ENCODE data around the gene PALD1.
A peak's percentile ranks its signal among the peaks of the same experiment; 100 is the strongest.

Gene PALD1

DNA sequence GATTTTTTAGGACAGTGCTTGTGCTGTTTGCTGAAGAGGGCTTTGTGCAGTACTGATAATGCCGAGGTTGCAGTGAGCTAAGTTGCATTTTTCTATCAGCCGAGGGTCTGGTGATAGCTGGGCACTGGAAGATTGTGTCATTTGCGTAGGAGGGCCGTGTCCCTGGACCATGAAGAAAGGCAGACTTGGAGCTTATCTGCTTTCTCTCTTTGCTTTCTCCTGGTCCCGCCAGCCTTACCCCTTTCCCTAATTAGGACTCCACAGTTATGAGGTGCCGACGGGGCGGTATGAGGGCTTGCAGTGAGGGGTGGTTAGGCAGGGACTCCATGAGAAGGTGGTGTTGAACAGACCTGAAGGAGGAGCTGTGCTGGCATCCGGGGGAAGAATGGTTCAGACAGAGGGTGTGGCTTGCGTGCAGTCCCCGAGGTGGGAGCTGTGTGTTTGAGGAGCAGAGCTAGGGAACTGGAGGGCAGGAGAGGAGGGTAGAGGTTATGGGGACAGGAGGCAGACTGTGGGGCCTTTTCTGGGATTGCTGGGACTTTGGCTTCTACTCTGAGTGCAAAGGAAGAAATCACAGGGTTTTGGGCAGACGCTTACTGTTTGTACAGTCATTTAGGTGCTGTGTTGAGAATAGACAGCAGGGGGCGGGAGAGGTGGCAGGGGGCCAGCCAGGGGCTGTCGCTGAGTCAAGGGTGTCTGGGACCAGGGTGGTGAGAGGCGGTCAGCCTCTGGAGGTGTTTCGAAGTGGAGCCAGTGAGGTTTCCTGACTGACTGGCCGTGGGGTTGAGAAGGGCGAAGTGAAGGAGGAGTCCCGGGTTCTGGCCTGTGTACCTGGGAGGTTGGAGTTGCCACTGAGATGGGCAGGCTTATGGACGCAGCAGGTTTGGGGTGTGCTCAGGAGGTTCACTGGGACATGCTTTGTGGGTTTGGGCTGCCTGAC is 80.6 kb downstream of the PALD1 start:
- peak in 1 of 3 experiments; percentile 7 for DNase-seq

DNA sequence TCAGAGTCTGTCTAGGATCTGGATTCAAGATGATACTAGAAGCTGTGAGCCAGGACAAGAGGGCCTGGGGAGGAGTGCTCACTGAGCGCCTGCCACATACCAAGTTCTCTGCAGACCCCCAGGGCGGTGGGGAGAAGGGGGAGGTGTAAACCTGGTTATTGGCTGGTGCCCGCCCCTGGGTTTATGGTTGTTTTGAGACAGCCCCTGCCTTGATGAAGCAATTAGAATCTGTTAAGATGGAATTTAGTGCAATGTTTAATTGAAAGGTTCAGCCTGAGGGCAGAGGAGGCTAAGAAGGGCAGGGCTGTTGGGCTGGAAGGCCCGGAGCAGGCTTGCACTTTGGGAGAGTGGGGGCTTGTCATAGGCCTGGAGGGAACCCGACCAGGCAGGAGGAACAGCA is 81.3 kb downstream of the PALD1 start:
- DNase-seq, result no peak

DNA sequence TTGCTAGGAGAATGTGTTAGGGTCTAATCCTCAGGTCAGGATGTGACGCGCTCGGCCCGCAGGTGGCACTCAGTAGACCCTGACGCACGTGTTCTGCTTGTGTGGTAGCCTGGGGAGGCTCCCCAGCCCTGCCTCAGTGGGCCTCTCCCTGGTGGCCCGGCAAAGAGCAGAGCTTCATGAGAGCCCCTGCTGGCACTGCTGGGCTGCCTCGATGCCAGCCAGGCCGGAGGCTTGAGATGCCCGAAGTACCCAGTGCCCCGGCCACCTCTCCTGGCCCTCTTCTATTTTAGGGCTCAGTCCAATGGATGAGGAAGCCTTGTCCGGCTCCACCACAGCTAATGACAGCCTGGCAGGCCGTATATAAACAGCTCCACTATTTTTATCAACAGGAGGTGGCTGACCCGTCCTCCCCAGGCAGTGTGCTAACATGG is 82.0 kb downstream of the PALD1 start:
- DNase-seq, result no peak

DNA sequence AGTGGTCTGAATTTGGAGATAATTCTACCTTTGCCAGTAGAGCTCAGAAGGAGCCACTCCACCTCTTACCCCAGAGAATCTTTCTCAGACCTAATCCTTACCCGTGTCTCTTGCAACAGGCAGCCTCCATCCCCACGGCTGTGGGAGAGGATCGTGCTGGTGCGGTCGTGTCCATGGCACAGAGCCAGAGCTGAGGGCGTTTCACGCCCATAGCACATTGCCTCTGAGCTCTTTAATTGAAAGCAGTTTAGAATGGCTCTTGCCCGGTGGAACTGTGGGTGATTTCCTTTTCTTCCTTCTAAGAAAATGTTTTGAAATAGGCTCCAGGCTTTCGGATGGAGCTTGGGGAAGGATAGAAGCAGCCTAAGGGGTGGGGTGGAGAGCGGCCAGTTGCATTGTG is 82.5 kb downstream of the PALD1 start:
- peak in 2 of 3 experiments; percentile 16 to 31 for DNase-seq

DNA sequence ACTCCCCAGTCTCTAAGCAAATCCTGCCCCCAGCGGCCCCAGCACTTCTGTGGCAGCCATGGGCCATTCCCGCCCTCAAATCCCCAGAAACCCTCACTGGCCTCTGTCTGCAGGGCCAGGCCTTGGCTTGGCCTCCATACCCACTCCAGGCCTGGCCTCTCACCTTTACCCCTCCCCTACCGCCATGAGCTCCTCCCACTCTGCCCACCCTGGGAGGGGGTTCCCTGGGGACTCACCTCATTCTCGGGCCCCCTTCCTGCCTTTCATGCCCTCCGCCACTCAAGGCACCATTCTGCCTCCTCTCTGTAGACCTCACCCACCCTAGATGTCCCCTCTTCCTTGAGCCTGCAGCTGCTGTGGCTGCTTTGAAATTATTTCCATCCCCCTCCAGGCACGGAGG is 83.0 kb downstream of the PALD1 start:
- no peak for DNase-seq

DNA sequence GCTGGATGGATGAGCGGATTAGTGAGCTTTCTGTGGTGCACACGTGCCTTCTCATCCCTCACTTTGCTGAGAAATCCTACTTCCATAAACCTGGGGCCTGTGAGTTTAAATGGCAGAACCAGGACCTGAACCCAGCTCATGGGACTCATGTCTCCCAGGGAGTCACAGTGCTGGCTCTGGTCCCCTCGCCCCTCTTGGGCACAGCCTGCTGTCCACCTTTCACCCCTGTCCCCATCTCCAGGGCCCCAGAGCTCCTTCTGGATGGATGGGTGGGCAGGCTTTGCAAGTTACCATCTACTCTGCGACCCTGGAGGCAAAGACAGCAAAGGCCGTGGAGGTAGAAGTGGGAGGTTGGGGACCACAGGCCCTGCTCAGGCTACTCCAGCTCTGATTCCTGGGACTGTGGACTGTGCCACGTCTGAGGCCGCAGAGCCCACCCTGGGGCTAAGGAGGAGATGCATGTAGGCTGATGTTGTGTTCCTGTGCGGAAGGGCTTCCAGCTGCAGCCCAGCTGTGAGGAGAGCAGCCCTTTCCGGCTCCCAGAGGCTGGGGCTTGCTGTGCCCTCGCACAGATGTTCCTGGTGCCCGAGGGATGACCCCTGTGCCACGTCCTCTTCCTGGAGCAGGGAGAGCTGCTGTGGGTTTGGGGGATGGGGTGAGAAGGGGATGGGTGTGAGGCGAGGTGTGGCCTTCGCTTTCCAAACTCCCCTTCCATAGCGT is 83.6 kb downstream of the PALD1 start:
- DNase-seq, result no peak

DNA sequence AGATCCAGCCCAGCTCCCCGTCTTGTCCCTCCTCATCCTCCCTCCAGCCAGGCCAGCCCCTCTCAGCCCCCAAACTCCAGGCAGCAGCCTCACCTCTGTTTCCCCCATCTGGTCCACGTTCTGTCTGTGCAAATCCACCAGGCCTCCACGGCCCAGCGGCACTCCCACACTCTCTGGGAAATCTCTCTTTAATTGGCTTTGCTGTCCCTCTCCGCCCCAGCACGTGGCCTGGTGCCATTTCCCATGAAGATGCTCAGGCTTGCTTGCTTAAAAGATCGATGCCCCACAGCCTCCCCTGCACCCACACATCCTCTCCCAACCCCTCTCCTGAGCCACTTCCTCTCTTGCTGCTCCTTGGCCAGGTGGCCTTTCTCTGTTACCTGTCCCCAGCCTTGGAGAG is 84.7 kb downstream of the PALD1 start:
- no peak for DNase-seq

DNA sequence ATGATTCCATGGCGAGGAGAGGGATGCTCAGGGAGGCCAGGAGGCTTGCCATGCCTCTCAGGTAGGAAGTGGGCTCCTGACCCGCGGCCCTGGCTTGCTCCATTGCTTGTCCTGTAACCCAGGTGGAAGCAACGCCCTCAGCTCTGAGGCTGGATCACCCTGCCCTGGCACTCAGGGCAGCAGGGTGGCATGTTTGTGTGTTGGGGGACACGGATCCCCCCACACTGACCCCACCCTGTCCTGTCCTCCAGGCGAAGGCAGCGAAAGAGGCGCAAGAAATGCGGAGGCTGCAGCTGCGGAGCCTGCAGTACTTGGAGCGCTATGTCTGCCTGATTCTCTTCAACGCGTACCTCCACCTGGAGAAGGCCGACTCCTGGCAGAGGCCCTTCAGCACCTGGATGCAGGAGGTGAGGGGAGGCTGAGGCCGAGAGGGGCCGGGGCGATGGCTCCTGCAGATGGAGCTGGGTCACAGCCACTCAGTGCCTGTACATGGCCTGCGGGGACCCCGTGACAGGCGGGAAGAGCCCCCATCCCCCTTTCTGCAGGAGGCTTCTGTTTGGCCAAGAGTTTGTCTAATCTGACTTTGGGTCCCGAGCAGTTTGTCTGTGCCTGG is 85.7 kb downstream of the PALD1 start:
- no peak for DNase-seq

DNA sequence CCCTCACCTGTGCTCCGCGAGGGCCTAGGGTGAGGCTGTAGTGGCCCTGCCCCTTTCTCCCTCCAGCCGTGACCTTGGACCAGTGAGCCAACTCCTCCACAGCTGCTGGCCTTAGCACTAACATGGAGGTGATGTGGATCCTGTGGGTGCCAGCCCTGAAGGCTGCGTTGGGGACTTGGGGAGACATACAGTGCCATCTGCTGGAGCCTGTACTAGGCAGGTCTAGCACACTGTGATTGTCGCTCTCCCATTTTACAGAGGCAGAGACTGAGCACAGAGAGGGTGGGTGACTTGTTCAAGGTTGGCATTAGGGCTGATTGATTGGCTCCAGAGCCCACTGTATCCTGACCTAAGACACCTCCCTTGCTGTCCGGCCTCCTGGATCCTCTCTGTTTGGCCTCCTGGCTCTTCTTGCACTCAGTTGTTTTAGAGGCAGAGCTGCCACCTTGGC is 86.4 kb downstream of the PALD1 start:
- DNase-seq, result no peak

DNA sequence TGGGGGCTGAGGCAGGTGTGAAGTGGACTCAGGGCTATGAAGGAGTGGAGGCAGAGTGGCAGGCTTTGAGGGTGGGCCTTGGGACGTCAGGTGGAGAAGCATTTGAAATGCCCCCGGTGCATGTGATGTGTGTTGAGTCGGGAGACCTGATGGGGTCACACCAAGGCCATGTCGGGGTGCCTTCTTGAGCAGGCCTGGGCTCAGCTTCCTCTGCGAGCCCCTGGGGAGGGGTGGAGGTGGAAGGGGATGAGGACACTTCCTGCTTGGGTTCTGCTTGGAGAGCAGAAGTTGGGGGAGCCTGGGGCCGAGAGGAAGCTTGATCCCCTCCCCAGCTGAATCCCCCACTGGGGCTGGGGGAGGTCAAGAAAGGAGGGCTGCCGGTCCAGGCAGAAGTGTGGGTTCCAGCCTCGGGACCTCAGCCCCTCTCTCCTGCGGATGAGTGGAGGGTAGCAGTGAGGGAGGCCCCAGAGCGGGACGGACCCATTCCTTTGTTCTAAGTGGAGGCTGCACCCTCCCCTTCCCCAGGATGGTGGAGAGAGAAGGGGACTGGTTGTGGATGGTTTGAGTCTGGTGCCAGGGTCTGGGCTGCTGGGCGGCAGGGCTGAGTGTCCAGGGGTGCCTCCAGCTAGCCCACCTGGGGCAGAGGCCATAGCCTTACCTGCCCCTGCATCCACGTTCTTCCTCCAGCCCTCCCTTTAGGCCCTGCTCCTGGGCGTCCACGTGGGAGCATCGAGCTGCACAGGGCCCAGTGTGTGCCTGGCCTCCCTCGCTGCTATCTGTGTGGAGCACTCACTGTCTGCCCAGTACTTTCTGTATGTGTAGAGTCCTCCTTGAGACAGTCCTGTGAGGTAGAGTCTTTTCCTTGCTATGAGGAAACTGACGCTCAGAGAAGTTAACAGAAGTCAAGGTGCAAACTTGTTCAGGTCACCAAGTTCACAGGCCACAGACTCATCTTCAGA is 87.3 kb downstream of the PALD1 start:
- DNase-seq, result no peak

DNA sequence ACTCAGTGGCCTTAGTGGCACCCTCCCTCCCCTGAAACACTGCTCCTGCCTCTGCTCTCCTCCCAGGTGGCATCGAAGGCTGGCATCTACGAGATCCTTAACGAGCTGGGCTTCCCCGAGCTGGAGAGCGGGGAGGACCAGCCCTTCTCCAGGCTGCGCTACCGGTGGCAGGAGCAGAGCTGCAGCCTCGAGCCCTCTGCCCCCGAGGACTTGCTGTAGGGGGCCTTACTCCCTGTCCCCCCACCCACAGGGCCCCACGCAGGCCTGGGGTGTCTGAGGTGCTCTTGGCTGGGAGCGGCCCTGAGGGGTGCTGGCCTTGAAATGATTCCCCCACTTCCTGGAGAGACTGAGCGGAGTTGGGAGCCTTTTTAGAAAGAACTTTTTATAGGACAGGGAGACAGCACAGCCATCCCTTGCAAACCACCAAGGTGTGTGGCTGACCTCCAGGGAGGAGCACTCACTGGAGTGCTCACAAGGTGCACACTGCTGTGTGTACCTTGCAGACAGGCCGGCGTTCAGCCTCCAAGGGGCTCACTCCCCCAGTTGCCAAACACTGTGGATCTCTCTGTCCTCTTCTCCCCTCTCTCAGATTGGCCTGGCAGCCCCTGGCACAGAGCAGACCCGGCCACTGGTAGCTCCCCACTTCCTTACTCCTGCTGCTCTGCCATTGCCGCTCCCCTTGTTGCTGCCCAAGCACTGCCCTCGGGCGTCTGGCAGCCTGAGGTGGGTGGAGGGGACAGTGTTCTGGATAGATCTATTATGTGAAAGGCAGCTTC is 88.1 kb downstream of the PALD1 start:
- no peak for DNase-seq

DNA sequence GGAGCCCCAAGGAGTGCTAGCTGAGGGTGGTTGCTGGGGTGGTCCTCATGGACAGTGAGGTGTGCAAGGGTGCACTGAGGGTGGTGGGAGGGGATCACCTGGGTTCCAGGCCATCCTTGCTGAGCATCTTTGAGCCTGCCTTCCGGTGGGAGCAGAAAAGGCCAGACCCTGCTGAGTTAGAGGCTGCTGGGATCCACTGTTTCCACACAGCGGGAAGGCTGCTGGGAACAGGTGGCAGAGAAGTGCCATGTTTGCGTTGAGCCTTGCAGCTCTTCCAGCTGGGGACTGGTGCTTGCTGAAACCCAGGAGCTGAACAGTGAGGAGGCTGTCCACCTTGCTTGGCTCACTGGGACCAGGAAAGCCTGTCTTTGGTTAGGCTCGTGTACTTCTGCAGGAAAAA is 89.0 kb downstream of the PALD1 start:
- peak; percentile 4 to 65 (median 12) for DNase-seq

DNA sequence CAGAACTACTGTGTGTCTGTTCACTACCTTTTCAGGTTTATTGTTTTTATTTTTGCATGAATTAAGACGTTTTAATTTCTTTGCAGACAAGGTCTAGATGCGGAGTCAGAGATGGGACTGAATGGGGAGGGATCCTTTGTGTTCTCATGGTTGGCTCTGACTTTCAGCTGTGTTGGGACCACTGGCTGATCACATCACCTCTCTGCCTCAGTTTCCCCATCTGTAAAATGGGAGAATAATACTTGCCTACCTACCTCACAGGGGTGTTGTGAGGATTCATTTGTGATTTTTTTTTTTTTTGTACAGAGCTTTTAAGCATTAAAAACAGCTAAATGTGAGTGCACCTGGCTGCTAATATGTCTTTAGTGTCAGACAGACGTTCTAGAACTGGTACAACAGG is 89.5 kb downstream of the PALD1 start:
- DNase-seq, result no peak

DNA sequence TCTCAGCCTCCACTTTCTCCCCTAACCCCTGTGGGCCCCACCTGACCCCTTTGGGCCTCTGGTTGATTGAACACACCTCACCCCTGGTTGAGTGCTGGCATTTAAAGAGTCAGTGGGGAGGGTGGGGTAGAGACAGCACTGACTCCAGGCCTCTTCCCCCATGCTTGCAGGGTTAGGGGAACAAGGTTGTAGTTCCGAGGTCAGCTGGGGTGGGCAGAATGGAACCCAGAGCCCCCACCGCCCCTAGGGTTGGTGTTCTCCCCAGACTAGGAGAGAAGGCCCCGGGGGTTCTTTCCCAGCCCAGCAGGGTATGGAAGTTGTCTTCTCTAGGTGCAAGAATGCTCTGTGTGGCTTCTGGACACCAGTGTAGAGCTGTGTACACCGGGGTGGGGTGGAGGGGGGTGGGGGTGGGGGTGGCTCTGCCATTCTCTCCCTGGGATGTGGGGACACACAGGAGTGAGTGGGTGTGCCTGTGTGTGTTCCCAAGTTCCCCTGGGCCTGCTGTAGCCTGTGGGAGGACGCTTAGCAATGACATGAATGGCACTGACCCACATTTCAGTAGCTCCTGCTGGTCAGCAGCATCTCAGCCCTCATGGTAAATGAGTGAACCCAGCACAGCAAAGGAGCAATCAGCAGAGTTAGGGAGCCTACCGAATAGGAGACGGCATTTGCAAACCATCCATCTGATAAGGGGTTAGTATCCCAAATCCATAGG is 90.4 kb downstream of the PALD1 start:
- DNase-seq, result no peak

DNA sequence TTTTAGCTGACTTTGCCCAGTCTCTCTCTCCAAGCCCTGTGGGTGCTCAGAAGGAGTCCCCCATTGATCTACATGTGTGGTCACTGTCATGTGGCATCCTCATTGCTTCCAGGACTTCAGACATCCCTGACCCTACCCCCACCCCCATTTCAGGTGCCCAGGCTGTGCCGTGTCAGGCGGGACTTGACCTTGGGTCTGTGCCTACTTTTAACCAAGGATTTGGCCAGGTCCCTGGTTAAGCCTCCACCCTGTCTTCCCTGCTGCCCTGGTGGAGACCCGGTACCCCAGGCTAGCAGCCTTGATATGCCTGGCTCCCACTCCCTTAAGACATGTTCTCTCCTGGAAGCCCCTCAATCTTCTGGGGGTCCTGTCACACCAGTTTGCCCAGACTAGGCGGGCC is 92.7 kb downstream of the PALD1 start:
- no peak for DNase-seq

DNA sequence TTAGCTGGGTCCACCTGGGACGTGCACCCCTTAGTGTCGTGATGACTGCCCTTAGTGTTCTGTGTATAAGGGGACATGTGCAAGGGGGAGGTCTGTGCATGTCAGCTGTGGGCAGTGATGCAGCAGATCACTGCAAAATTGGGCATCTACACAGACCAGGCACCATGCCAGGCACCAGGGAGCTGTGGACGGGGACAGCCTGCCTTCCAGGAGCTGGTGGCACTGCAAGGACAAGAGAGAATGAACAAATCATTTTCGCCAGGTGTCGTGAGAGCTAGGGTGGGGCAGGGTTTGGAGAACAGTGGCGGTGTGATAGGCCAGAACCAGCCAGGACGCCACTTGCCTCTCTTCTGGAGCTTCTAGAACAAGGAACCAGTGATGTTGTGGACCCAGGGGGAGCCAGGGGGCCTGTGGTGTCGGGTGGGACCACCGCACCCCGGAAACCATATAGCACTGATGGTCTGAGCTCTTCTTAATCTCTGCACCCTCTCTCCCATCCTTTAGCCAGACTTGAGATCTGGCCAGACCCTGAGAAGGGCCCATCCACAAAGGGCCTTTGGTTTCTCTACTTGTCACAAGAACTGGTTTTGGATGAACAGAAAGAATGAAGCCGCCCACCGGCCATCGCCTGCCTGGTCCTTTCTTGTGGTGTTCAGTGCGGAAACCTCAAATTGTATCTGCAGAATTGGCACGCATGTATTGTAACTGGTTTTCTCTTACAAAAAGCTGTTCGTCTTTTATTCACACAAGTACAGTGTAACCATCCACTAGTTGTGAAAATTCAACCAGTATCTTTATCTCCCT is 93.3 kb downstream of the PALD1 start:
- DNase-seq, result no peak

DNA sequence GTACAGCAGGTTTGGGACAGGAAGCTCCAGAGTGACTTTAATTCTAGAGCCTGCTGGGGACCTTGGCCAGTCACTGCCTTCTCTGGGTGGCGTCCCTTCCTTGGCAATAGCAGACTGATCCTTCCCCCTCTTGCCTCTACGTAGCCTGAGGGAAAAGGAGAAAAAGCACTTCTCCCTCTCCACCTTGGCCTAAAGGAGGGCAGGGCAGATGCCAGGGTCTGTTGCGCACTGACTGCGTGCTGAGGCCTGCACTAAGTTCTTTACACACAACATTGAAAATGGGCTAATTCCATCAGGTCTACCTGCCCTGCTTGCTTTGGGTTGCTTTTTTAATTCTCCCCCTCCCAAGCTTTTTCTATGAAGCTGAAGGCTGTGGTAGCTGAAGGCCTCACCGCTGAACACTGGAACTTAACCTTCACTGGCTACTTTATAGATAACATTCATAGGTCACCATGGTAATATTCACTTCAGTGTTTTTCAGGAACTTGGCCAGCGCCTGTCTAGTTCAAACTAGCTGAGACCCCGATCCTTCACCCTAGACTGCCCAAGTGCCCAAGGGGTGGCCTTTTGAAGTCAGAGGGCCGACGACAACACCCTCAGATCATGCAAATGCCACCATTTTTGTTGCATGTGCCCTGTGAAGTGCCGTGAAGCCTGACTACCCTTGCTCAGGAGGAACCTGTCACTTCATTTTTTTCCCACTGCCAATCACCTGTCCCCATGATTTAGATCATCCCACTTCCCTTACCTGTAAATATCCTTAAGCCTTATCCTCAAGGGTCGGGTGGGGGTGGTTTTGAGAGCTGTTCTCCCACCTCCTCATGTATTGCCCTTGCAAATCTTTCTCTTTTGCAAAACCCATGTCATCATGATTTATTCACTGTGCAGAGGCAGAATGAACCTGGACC is 95.3 kb downstream of the PALD1 start:
- no peak for DNase-seq

DNA sequence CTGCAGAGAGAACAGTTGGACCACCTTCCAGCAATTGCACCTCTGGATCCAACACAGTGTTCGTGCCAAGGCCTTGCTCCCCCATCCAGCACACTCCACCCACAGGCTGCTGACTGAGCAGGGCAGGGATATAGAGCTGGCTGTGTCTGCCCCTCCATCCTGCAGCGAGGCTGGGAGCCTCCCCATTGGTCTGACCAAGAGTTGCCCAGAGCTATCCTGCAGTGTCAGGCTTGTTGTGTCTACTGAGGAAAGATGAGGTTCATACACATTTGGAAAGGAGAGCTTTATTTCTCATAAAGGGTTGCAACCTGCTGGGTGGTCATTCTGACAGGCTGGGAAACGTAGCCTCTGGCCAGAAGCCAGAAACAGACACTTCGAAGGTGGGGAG is 96.9 kb downstream of the PALD1 start:
- DNase-seq, result no peak

All from NCI-H1417 (cell line).